ENCODE data around the gene CACNA2D2.

CACNA2D2 gene

GRCh38 chr3:50503504-50504342, at the start of gene CACNA2D2:
Gene CACNA2D2 (minus strand): TSS chr3:50503634. CDS start chr3:50503423, 211 bp downstream.
- no peak for DNase-seq (ENCODE audit: low read depth)

GRCh38 chr3:50552598-50552997, 49.2 kb upstream of the CACNA2D2 start:
- DNase-seq (ENCODE audit: low read depth), result no peak

- DNase-seq (ENCODE audit: low read depth), result no peak
These were observed 48.4 kb upstream of the CACNA2D2 start for GRCh38 chr3:50551681-50552435.

GRCh38 chr3:50551054-50551659, 47.7 kb upstream of the CACNA2D2 start:
- no peak for DNase-seq (ENCODE audit: low read depth)

GRCh38 chr3:50550079-50550736, 46.8 kb upstream of the CACNA2D2 start:
- DNase-seq (ENCODE audit: low read depth), result no peak

- no peak for DNase-seq (ENCODE audit: low read depth)
These were observed 45.8 kb upstream of the CACNA2D2 start for GRCh38 chr3:50549226-50549625.

GRCh38 chr3:50545781-50546180, 42.3 kb upstream of the CACNA2D2 start:
- DNase-seq (ENCODE audit: low read depth), result no peak

- DNase-seq (ENCODE audit: low read depth), result peak; percentile 32
These were observed 39.0 kb upstream of the CACNA2D2 start for GRCh38 chr3:50542177-50543034.

GRCh38 chr3:50539356-50540286, 36.2 kb upstream of the CACNA2D2 start:
- DNase-seq (ENCODE audit: low read depth), result no peak

- no peak for DNase-seq (ENCODE audit: low read depth)
These were observed 34.1 kb upstream of the CACNA2D2 start for GRCh38 chr3:50537421-50538129.

GRCh38 chr3:50536471-50537180, 33.2 kb upstream of the CACNA2D2 start:
- no peak for DNase-seq (ENCODE audit: low read depth)

- DNase-seq (ENCODE audit: low read depth), result no peak
These were observed 31.4 kb upstream of the CACNA2D2 start for GRCh38 chr3:50534681-50535330.

- no peak for DNase-seq (ENCODE audit: low read depth)
These were observed 30.5 kb upstream of the CACNA2D2 start for GRCh38 chr3:50533807-50534461.

- DNase-seq (ENCODE audit: low read depth), result no peak
These were observed 29.9 kb upstream of the CACNA2D2 start for GRCh38 chr3:50533316-50533715.

GRCh38 chr3:50532062-50532705, 28.8 kb upstream of the CACNA2D2 start:
- no peak for DNase-seq (ENCODE audit: low read depth)

GRCh38 chr3:50531201-50531600, 27.8 kb upstream of the CACNA2D2 start:
- no peak for DNase-seq (ENCODE audit: low read depth)

Measured in fibroblast of gingiva (primary cell).